GM19467 (cell line): ENCODE results near the gene NRG2.

Experiments
- ATAC-seq: cut with Tn5 transposase; IDR thresholded peaks from one replicate; pipeline ENCODE4 v1.9.1; 2021; ENCODE audit warnings: mild to moderate bottlenecking, moderate library complexity; ENCODE audit not compliant: unreplicated experiment

Gene NRG2

DNA sequence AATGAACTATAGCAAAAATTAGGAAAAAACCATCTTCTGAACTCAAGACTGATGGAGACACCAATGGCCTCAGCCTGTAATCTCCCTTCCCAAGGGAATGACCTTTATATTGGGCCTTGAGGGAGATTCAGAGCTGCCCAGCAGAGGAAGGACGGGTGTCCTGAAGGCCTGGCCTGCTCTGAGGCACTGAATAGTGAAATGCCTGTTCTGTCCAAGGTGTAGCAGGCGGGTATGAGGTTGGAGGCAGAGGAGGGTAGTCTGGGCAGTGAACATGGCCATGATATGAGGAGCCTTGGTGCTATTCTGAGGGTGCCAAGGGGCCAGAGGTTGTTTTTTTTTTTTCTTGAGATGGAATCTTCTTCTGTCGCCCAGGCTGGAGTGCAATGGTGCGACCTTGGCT is 222.5 kb downstream of the NRG2 start:
- no peak for ATAC-seq

DNA sequence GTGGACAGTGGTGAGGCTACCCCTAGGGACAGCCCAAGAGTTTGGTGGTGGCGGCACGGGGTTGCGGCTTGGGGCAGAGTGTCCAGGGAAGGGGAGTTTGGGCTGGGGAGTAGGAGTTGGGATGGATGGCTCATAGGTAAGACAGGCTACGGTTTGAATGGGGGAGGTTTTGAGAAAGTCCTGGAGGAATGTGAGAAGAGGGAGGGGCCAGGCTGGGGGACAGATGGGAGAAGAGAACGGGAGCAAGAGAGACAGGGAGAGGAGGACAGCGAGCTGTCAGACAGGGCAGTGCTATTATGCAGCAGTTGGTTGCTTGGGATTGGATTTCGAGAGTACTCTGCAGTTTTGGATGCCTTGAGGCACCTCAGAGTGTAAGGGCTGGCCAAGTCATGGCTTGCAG is 223.0 kb downstream of the NRG2 start:
- no peak for ATAC-seq

DNA sequence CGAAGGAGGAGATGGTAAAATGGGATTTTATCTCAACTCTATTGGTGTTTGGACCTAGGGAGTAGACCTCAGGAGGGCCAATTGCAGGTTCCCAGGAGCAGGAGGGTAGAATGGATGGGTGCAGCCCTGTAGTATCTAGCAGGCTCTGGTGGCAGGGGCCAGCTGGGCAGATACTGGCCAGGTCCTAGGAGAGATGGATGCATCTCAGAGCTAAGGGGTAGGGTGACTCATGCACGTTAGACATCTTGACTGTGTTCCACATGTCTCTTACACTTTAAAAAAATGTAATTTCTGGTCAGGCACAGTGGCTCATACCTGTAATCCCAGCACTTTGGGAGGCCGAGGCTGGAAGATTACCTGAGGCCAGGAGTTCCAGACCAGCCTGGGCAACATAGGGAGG is 225.1 kb downstream of the NRG2 start:
- ATAC-seq = no peak

DNA sequence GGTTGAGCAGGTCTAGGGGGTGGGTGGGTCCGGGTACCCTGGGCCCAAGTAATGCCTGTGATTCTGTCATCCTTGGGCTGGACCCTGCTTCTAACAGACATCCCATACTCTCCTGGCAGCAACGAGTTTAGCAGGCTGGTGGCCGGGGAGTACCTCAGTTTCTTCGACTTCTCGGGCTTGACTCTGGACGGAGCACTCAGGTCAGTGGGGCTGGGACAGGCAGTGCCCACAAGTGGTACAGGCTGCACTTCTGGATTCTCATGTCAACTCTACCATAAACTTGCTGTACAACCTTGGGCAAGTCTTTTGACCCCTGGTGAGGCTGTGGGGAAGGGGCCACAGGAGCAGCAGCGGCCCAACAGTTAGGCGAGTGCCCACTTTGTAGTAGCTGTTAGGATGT is 225.7 kb downstream of the NRG2 start:
- no peak for ATAC-seq

GRCh38 chr5:139816566-139816965 is 226.5 kb downstream of the NRG2 start:
- ATAC-seq = no peak

GRCh38 chr5:139814704-139815280 is 228.3 kb downstream of the NRG2 start:
- ATAC-seq = no peak

DNA sequence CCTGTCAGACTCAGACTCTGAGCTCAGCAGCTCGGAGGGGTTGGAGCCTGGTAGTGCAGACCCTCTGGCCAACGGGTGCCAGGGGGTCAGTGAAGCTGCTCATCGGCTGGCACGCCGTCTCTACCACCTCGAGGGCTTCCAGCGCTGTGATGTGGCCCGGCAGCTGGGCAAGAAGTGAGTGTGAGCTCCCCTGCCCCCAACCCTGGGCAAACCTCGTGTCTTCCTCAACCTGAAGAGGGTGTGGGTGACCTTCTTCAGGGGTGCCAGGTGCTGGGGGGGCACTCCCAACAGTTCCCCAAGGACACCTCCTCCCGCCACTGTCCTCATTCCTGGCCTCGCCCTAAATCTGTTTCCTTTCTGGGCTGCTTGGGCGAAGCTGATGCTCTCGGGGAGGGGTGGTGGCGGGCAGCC is 228.9 kb downstream of the NRG2 start:
- no peak for ATAC-seq

GRCh38 chr5:139812836-139813805 is 230.0 kb downstream of the NRG2 start:
- no peak for ATAC-seq

DNA sequence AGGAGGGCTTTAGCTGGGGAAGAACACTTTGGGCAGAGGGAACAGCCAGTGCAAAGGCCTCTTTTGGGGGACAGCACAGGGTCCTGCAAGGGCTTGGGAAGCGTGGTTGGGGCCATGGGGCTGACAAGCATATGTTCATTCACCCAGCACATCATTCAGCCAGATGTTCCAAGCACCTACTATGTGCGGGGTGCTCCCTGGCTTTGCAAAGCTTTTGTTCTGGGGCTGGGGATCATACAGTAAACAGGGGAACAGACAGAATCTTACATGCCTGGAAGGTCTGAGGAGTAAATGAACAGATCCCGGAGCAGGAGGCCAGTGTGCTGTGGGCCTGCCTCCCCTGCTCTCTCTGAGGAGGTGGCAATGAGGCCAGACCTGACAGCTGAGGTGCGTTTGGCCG is 230.8 kb downstream of the NRG2 start:
- ATAC-seq = no peak

DNA sequence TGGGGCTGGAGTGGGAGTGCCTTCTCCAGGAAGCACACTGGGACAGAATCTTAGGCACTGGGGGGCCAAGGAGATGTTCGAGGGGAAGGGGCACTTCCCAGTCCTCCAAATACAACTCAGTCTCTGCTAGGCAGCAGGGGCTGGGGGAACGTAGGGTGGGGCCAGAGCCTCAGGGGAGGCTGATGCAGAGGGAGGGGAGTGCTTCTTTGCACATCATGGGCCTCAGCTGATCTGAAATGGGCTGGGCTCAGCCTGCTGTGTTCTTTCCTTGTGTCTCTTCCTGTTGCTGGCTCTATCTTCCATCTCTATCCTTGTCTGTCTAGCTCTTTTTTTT is 231.9 kb downstream of the NRG2 start:
- ATAC-seq = no peak

DNA sequence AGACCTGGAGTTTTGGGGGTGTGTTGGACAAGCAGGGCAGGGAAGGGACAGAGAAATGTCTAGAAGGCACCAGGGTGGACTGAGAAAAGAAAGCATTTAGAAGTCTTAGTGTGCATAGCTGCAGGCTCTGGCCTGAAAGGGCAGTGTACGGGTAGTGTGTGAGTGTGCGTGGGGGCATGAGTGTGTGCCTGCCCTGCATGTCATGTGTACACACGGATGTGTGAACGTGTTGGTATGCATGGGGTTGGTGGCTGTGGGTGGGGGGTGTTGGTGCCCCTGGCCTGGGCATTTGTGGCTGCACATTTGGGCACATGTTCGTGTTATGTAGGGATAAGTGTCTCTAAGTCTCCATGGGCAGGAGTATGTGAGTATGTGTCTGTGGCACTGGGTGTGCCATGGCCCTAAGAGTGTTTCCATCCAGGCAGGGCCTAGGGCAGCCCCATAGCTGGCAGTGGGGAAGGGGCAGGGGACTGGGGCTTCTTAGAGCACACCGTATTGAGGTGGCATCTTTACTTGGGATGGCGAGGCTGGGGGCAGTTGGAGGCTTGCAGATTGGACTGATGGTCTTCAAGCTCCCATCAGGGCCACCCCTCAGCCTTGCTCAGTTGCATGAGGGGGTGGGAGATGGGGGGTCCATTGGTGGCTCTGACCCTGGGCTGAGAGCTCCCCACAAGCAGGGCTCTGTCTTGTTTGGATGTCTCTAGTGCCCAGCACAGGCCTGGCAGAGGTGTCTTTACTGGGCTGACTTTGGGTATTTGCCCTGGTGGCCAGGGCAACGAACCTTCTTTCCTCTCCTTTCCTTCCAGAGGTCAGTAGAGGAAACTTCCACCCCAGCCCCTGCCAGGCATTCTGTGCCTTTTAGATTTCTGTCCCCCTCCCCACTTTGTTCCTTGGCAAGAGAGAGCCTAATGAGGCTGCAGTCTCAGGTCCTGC is 232.5 kb downstream of the NRG2 start:
- no peak for ATAC-seq

DNA sequence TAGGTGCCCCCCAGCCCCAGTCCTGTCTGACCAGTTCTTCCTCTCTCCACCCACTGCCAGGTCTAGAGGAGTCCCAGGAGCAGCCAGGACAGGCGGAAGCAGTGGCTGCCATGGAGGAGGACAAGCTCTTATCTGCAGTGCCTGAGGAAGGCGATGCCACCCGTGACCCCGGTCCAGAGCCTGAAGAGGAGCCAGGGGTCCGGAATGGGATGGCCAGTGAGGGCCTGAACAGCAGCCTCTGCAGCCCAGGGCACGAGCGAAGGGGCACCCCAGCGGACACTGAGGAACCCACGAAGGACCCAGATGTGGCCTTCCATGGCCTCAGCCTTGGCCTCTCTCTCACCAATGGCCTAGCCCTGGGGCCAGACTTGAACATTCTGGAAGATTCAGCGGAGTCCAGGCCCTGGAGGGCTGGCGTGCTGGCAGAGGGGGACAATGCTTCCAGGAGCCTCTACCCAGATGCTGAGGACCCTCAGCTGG is 233.7 kb downstream of the NRG2 start:
- ATAC-seq = no peak

DNA sequence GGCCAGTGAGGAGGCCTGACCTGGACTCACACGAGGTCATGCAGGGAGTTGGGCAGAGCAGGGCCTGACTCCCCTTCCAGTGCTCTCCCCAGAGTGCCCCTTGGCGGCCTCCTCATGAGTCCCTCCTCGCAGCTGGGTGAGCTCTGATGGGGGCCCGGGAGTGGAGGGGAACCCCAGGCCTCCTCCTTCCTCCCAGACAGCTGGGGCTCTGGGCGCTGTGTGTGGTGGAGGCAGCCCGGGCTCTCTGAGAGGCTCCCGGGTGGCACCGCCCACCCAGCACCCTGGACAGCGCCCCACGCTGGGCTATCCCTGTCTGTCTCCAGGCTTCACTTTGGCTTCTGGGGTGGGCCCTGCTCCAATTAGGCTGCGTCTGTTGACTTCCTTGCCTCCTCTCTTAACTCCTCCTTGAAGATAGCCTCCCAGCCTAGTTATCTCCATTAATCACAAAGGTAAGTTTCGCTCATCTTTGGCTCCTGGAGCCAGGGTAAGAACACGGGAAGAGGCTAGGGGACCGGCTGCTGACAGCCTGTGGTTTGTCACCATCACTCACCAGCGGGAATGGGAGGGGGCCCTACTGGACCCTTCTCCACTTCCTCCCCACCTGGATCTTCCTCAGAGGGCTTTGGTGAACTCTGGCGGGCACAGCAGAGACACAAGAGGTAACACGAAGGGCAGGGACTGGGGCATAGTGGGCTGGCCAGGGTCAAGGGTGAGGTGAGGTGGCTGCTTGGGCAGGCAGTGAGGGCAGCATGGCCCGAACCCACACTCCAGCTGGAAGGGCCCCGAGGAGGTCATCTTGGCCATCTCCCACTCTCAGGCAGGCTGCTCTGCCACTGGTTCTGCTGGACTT is 234.4 kb downstream of the NRG2 start:
- ATAC-seq = no peak

GRCh38 chr5:139807647-139808030 is 235.5 kb downstream of the NRG2 start:
- no peak for ATAC-seq

GRCh38 chr5:139806726-139807646 is 236.1 kb downstream of the NRG2 start:
- ATAC-seq = no peak

GRCh38 chr5:139806111-139806510 is 237.0 kb downstream of the NRG2 start:
- ATAC-seq = no peak

GRCh38 chr5:139805545-139805944 is 237.6 kb downstream of the NRG2 start:
- no peak for ATAC-seq

GRCh38 chr5:139804800-139805397 is 238.2 kb downstream of the NRG2 start:
- ATAC-seq = no peak

GRCh38 chr5:139803978-139804377 is 239.1 kb downstream of the NRG2 start:
- ATAC-seq = no peak
